Measurements from ENCODE around the gene MAP10.
"Not testable (repeated sequence)": the region's sequence is repeated elsewhere in the genome, so short reads cannot be mapped to it uniquely, and the experiment has no call there.

Gene MAP10

GRCh38 chr1:232805269-232806185 lies at the start of gene MAP10:
MAP10 (plus strand) TSS chr1:232805416; CDS start chr1:232805450, 34 bp downstream.
- peak; percentile 65 for DNase-seq (ENCODE audit: low read depth)

- DNase-seq (ENCODE audit: low read depth): no peak
Observed at GRCh38 chr1:232764458-232765251, 40.6 kb upstream of the MAP10 start.

GRCh38 chr1:232765542-232765941 lies 39.7 kb upstream of the MAP10 start:
- no peak for DNase-seq (ENCODE audit: low read depth)

- DNase-seq (ENCODE audit: low read depth): no peak
Observed at GRCh38 chr1:232766241-232766890, 38.9 kb upstream of the MAP10 start.

GRCh38 chr1:232766904-232767303 lies 38.3 kb upstream of the MAP10 start:
- DNase-seq (ENCODE audit: low read depth): no peak

GRCh38 chr1:232767305-232768074 lies 37.7 kb upstream of the MAP10 start:
- DNase-seq (ENCODE audit: low read depth): no peak

GRCh38 chr1:232768793-232769192 lies 36.4 kb upstream of the MAP10 start:
- no peak for DNase-seq (ENCODE audit: low read depth)

- DNase-seq (ENCODE audit: low read depth): no peak
Observed at GRCh38 chr1:232769733-232770132, 35.5 kb upstream of the MAP10 start.

GRCh38 chr1:232773752-232774151 lies 31.5 kb upstream of the MAP10 start:
- DNase-seq (ENCODE audit: low read depth): no peak

GRCh38 chr1:232776526-232777106 lies 28.6 kb upstream of the MAP10 start:
- DNase-seq (ENCODE audit: low read depth): no peak

GRCh38 chr1:232780354-232780753 lies 24.9 kb upstream of the MAP10 start:
- no peak for DNase-seq (ENCODE audit: low read depth)

GRCh38 chr1:232784794-232785193 lies 20.4 kb upstream of the MAP10 start:
- DNase-seq (ENCODE audit: low read depth): no peak

GRCh38 chr1:232785630-232786029 lies 19.6 kb upstream of the MAP10 start:
- DNase-seq (ENCODE audit: low read depth): not testable (repeated sequence)

GRCh38 chr1:232786845-232787455 lies 18.3 kb upstream of the MAP10 start:
- no peak for DNase-seq (ENCODE audit: low read depth)

GRCh38 chr1:232788235-232788872 lies 16.9 kb upstream of the MAP10 start:
- DNase-seq (ENCODE audit: low read depth): no peak

- DNase-seq (ENCODE audit: low read depth): no peak
Observed at GRCh38 chr1:232789651-232790050, 15.6 kb upstream of the MAP10 start.

GRCh38 chr1:232792949-232793348 lies 12.3 kb upstream of the MAP10 start:
- no peak for DNase-seq (ENCODE audit: low read depth)

- DNase-seq (ENCODE audit: low read depth): no peak
Observed at GRCh38 chr1:232793944-232794343, 11.3 kb upstream of the MAP10 start.

GRCh38 chr1:232795497-232796053 lies 9.6 kb upstream of the MAP10 start:
- no peak for DNase-seq (ENCODE audit: low read depth)

Measured in stimulated activated CD4-positive, alpha-beta T cell treated with anti-CD3 and anti-CD28 coated beads, Interleukin-2, amount 100 ng/mL, for 4 hours (primary cell).